ENCODE measurements around the gene RNPEP.
"Not testable (repeated sequence)": the region's sequence is repeated elsewhere in the genome, so short reads cannot be mapped to it uniquely, and the experiment has no call there.

The RNPEP gene

GRCh38 chr1:201962382-201962781 lies 20.1 kb upstream of the RNPEP start:
- FAIRE-seq: not testable (repeated sequence)

DNA sequence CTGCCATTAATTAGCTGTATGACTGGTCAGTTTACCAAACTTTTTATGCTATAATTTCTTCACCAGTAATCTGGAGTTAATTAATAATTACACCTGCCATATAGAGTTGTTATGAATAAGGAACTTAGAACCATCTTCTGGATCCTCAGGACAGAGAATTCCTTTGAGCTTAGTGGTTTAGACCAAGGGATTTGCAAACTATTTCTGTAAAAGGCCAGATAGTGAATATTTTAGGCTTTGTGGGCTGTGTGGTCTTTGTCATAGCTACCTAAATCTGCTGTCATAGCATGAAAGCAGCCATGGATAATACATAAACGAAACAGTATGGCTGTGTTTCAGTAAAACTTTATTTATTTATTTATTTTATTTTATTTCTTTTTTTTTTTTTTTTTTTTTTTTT lies 18.2 kb upstream of the RNPEP start:
- no peak for FAIRE-seq

GRCh38 chr1:201966171-201966570 lies 16.3 kb upstream of the RNPEP start:
- FAIRE-seq: no peak

- no peak for FAIRE-seq
Measured at GRCh38 chr1:201968202-201968925, 14.1 kb upstream of the RNPEP start.

GRCh38 chr1:201970334-201971159 lies 11.9 kb upstream of the RNPEP start:
- FAIRE-seq: no peak

DNA sequence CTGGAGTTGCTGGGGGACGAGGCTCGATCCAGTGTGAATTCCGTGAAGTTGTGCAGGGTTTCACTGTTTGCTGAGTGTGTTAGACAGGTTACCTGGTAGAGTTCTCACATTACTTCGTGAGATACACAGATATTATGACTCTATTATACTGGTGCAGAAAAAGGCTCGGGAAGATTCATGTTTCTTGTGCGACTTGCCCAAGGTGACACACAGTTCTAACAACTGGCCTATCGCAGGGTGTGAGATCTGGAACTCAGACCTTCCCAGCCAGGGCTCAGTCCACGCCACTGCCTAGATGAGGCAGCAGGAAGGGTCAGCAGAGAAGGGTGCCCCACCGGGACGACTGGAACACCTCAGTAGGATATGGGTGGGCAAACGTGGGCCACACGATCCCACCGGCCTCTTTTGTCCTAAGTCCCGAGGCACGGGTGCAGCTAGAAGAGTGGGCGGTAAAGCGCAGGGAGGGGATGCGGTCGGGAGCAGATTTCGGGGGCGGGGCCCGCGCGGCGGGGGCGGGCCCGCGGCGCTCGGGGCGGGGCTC lies 296 bp upstream of the RNPEP start:
- no peak for FAIRE-seq

DNA sequence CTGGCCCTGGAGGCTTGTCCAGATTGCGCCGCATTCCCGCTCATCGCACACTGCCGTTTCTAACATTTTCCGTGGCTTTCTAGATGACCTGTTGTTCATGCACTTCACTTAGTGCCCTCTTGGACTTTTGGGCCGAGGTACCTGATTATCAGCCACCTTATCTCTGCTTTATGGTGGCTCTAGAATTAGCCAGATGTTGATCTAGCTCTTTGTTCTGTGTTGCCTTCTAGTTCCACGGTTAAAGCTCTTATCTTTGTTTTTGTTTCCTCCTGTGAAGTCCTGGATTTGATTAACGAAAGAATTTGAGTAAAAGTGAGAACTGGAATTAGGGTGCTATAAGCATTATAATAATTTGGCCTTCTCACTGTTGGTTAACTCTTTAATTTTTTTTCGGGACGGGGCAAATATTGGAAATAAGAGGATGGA lies 945 bp downstream of the RNPEP start:
- FAIRE-seq: no peak

- no peak for FAIRE-seq
Measured at GRCh38 chr1:201984446-201984845, 2.0 kb downstream of the RNPEP start.

GRCh38 chr1:201985355-201985754 lies 2.9 kb downstream of the RNPEP start:
- FAIRE-seq: no peak

DNA sequence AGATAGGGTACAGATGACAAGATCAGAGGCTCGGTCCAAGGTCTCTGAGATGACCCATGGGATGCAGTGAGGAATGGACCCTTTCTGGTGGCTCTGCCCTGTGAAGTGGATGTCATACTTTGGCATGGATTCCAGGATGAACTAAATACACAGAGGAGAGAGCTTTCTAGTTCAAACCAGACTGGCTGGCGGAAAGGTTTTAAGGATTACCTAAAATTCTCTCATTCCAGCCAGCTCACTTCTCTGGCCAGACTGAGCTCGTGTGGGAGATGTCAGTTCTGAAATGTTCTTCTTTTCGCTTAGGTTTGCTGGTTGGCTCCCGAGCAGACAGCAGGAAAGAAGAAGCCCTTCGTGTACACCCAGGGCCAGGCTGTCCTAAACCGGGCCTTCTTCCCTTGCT lies 6.2 kb downstream of the RNPEP start:
- FAIRE-seq: no peak

- no peak for FAIRE-seq
Measured at GRCh38 chr1:201989354-201990128, 7.1 kb downstream of the RNPEP start.

GRCh38 chr1:201990427-201990826 lies 8.0 kb downstream of the RNPEP start:
- no peak for FAIRE-seq

- no peak for FAIRE-seq
Measured at GRCh38 chr1:201999625-202000238, 17.3 kb downstream of the RNPEP start.

DNA sequence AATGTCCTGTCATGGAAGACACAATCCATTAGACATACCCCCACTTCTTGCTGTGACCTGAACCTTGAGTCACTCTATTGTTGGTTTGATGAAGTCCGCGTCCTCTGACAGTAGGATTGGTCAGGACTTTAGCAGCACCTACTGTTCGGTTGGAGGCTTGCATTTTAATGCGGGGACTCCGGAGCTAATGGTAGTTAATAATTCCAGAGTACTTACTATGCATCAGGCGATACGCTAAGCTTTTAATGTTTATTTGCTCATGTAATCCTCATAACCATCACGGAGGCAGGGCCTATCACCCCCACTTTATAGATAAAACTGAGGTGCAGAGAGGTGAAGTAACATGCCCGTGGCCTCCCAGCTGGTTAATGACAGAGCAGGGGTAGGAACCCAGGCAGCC lies 20.1 kb downstream of the RNPEP start:
- FAIRE-seq: no peak

GRCh38 chr1:202004711-202005110 lies 22.3 kb downstream of the RNPEP start:
- no peak for FAIRE-seq

DNA sequence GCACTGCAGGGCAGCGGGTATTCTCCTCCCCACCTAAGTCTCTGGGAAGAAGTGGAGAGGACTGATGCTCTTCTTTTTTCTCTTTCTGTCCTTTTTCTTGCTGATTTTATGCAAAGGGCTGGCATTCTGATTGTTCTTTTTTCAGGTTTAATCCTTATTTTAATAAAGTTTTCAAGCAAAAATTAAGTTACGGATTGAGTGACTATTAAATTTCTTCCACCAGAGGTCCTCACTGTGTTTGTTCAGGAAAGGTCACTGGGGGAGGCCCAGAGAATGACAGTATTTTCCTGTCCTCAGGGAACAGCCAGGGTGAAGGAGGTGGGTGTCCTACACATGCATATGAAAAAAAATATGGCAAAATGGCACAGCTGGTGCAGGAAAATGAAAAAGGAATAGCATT lies 23.5 kb downstream of the RNPEP start:
- no peak for FAIRE-seq

DNA sequence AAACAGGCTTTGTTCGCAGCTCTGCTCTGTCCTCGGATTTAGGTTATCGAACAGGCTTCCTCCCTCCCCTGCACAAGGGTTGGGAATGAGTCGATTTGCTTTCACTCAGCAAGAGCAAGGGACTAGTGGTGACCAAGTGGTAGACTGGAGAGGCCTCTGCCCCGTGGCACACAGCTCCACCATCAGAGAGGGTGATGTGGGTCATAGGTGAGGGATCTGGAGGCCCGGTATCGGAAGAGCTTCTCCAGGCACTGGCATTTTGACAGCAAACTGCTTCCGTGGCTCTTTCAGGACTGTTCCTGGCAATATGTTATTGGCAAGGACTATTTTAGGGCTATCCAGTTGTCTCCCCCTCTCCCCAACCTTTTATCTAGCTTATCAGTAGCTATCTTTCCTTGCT lies 24.9 kb downstream of the RNPEP start:
- no peak for FAIRE-seq

- no peak for FAIRE-seq
Measured at GRCh38 chr1:202007805-202008489, 25.5 kb downstream of the RNPEP start.

DNA sequence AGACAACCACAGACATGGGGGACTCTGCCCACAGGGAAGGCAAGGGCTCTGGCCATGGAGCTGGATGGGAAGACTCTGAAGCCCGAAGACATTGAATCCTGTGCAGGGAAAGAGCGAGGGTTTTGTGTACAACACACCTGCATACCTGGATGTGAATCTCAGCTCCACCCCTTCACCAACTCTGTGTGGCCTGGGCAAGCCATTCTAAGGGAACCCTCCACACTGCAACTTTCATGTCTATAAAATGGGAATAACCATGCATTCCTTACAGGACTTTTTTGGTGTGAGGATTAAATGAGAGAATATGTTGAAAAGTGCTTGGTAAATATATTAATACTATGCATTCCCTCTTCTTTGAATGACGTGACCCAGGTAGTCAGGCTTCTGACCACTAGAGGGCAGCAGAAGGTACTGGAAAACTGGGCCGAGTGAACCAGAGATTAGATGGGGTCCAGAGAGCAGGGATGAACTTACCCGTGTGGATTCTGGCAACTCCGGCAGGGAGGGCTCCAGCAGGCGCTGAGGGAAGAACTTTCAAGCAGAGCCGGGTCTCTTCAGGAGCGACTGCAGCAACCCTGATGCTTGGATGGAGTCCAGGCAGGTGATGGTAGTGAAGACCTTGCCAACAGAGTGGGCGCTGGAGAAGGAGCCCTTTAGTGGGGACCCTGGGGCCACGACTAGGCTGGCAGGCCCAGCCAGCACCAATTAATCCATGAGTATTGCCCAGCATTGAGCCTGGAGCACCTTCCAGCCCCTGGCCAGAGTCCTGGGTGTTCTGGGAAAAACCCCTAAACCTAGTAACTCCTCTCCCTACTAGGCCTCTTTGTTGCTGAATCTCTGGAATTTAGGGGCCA lies 27.1 kb downstream of the RNPEP start:
- FAIRE-seq: peak; percentile 4

DNA sequence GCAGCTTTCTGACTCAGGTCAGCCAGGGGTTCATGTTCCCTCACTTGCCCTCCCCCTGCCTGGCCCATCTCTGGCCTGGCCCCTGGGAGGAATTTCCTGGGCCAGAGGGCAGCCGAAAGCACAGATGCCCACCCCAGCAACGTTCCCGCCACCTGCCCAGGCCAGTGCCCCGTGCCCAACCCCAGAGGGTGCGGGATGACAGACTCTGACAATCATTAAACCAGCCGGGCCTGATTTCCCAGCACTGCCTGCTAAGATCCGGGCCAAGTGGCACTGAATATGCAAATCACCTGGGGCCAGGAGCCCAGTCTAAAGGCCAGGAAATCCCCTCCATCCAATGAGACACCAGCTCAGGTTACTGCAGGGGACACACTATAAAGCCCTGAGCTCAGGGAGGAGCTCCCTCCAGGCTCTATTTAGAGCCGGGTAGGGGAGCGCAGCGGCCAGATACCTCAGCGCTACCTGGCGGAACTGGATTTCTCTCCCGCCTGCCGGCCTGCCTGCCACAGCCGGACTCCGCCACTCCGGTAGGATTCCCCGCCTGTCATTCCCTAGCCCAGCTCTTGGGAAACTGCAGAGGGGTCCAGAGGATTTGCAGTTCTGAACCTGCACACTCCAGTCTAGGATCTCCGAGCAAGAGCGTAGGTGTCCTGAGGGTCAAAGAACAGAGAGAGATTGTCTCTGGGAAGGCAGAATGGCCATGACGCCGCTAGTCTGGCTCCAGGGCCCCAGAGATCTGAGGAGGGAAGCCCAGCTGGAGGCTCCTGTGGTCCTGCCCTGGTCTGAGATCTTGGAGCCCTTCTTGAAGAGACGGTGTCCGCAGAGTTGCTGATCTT lies 27.9 kb downstream of the RNPEP start, which contains the start of gene ELF3:
ELF3 (plus strand) TSS at position 408 of the 836 bp plus-strand sequence. CDS start 550 bp downstream, outside the sequence.
- no peak for FAIRE-seq

All from endometrium (tissue), 2 donors.